ENCODE measurements around the gene IQCH.

DNA sequence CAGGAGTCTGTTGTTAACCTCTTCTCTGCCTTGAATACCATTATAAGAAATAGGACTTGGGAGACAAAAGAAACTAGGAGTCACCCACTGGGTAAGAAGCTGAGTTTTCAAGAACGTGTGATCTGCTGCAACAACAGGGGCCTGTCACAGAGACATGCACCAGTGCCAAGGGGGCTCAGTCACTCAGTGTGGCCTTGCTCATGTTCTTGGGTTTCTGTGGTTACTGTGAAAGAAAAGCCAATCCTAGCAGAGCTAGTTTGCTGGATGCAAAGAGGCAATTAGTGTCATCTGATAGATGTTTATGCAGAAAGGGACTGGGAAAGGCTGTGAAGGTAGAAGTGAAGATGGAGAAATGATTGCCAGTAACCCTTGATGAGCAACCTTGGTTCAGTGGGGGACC, 126.3 kb downstream of the IQCH start:
- TF ChIP-seq NRF1 (IDR thresholded peaks at IDR 0.05; ENCODE audit: low read depth, low read length) (no peak), POLR2AphosphoS5 (IDR thresholded peaks at IDR 0.05; ENCODE audit: low read depth, low read length) (no peak), SIN3A (IDR thresholded peaks at IDR 0.05; ENCODE audit: borderline replicate concordance, low read depth, low read length) (no peak), TEAD4 (IDR thresholded peaks at IDR 0.05; ENCODE audit: borderline replicate concordance, insufficient read depth) (no peak), TAF1 (IDR thresholded peaks at IDR 0.05; ENCODE audit: borderline replicate concordance, low read depth, low read length) (no peak), EP300 (IDR thresholded peaks at IDR 0.05; ENCODE audit: borderline replicate concordance in 1 of 2, low read depth in 1 of 2, low read length in 1 of 2) (no peak), TCF12 (IDR thresholded peaks at IDR 0.05) (no peak), SMC3 (IDR thresholded peaks at IDR 0.05; ENCODE audit: low read depth, low read length) (no peak), MXI1 (IDR thresholded peaks at IDR 0.05; ENCODE audit: low read depth, low read length) (no peak), RAD21 (IDR thresholded peaks at IDR 0.05; ENCODE audit: low read length) (no peak), RFX5 (IDR thresholded peaks at IDR 0.05; ENCODE audit: low read length) (no peak)
- TF ChIP-seq, protein P1, sequence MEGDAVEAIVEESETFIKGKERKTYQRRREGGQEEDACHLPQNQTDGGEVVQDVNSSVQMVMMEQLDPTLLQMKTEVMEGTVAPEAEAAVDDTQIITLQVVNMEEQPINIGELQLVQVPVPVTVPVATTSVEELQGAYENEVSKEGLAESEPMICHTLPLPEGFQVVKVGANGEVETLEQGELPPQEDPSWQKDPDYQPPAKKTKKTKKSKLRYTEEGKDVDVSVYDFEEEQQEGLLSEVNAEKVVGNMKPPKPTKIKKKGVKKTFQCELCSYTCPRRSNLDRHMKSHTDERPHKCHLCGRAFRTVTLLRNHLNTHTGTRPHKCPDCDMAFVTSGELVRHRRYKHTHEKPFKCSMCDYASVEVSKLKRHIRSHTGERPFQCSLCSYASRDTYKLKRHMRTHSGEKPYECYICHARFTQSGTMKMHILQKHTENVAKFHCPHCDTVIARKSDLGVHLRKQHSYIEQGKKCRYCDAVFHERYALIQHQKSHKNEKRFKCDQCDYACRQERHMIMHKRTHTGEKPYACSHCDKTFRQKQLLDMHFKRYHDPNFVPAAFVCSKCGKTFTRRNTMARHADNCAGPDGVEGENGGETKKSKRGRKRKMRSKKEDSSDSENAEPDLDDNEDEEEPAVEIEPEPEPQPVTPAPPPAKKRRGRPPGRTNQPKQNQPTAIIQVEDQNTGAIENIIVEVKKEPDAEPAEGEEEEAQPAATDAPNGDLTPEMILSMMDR (IDR thresholded peaks at IDR 0.05): no peak
- TF ChIP-seq, protein P2, sequence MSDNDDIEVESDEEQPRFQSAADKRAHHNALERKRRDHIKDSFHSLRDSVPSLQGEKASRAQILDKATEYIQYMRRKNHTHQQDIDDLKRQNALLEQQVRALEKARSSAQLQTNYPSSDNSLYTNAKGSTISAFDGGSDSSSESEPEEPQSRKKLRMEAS (IDR thresholded peaks at IDR 0.05; ENCODE audit: low read depth): no peak
- TF ChIP-seq, protein P3, sequence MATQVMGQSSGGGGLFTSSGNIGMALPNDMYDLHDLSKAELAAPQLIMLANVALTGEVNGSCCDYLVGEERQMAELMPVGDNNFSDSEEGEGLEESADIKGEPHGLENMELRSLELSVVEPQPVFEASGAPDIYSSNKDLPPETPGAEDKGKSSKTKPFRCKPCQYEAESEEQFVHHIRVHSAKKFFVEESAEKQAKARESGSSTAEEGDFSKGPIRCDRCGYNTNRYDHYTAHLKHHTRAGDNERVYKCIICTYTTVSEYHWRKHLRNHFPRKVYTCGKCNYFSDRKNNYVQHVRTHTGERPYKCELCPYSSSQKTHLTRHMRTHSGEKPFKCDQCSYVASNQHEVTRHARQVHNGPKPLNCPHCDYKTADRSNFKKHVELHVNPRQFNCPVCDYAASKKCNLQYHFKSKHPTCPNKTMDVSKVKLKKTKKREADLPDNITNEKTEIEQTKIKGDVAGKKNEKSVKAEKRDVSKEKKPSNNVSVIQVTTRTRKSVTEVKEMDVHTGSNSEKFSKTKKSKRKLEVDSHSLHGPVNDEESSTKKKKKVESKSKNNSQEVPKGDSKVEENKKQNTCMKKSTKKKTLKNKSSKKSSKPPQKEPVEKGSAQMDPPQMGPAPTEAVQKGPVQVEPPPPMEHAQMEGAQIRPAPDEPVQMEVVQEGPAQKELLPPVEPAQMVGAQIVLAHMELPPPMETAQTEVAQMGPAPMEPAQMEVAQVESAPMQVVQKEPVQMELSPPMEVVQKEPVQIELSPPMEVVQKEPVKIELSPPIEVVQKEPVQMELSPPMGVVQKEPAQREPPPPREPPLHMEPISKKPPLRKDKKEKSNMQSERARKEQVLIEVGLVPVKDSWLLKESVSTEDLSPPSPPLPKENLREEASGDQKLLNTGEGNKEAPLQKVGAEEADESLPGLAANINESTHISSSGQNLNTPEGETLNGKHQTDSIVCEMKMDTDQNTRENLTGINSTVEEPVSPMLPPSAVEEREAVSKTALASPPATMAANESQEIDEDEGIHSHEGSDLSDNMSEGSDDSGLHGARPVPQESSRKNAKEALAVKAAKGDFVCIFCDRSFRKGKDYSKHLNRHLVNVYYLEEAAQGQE (IDR thresholded peaks at IDR 0.05; ENCODE audit: low read depth, low read length): no peak
